IPS DF 6.9 (cell line): ENCODE measurements around the gene BCAS1.

Source experiments
- DNase-seq: peaks from one replicate; pipeline ENCODE4 v3.0.0-alpha.2; 2013; ENCODE audit warnings: low read depth, low spot score
- H3K27ac ChIP-seq: one replicate; pipeline ENCODE4 v1.5.1; 2013; ENCODE audit warnings: low read length, control low read depth
- H3K27me3 ChIP-seq: 2 replicates; pipeline ENCODE4 v1.6.1; 2013; ENCODE audit warnings: mild to moderate bottlenecking, low read length; ENCODE audit not compliant: control insufficient read depth, insufficient read depth
- H3K36me3 ChIP-seq: 2 replicates; pipeline ENCODE4 v1.6.1; 2013; ENCODE audit warnings: low read length; ENCODE audit not compliant: control insufficient read depth, insufficient read depth
- H3K4me1 ChIP-seq: 2 replicates; pipeline ENCODE4 v1.6.1; 2013; ENCODE audit warnings: low read length; ENCODE audit not compliant: control insufficient read depth, insufficient read depth
- H3K4me3 ChIP-seq: 2 replicates; pipeline ENCODE4 v1.5.1; 2013; ENCODE audit warnings: mild to moderate bottlenecking, low read length
- H3K9me3 ChIP-seq: 2 replicates; pipeline ENCODE4 v1.6.1; 2013; ENCODE audit warnings: low read length, inconsistent platforms; ENCODE audit not compliant: control insufficient read depth, insufficient read depth
- WGBS: extraction: QIAGEN DNeasy Blood & Tissue Kit; methylation state at CpG from one replicate; pipeline ENCODE4 v1.1.7; 2013; ENCODE audit warnings: mixed read lengths, missing lambda C conversion rate; ENCODE audit not compliant: insufficient read length, insufficient coverage; 5-methylcytosine and 5-hydroxymethylcytosine counted together

BCAS1 gene

DNA sequence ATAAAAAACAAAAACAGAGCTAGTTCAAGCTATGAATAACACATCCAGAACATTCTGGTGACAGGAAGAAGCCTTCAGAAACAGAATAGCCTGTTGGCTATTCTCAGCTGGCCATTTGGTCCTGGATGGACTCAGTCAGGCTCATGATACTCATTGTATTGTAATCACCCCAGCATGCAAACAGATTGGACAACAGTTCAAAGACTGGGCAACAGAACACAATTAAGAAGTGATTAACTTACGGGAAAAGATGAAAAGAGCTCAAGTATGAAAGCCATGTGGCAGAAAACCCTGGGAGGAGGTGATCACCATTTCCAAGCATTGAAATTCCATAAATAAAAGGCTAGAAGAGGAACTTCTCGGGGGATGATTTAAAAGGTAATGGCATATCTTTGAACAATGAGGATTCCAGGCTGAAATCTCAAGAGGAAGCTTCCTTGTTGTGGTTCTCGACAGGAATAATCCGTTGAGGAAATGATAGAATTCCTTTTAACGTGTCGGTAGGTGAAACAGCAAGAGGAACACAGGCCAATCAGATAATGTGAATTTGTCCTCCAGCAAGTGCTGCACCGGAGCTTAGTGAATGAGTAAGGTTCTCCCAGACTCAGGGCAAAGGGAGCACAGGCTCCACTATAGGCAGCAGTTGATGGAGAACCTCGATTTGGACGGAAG is 172.4 kb downstream of the BCAS1 start:
- WGBS: no CpG with 5 or more reads among the region's 9 CpGs
- DNase-seq: no peak
- Histone ChIP-seq H3K27me3 (no peaks in the 10 kb centered on the region), H3K36me3 (no peaks in the 10 kb centered on the region), H3K4me3 (no peak overlapping the region), H3K9me3 (no peaks in the 10 kb centered on the region), H3K27ac (no peak overlapping the region), H3K4me1 (peaks cover 2% of the 10 kb centered on the region)

DNA sequence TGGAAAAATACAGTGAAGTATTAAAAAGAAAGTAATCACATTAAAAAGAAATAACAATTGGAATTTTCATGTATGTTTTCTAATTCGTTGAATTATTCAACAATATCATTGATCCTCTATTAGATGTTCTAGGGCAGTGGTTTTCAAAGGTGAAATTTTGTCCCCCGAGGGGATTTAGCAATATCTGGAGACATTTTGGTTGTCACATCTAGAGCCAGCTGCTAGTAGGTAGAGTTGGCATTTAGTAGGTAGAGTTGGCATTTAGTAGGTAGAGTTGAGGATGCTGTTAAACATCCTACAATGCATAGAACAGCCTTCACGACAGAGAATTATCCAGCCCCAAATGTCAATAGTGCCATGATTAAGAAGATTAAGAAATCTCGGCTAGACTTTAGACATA is 173.7 kb downstream of the BCAS1 start:
- H3K4me1 ChIP-seq: peaks cover 2% of the 10 kb centered on the region
- WGBS: no CpG with 5 or more reads among the region's 4 CpGs
- H3K36me3 ChIP-seq: no peaks in the 10 kb centered on the region
- H3K4me3 ChIP-seq: no peak overlapping the region
- no peaks in the 10 kb centered on the region for H3K27me3 ChIP-seq
- no peak overlapping the region for H3K27ac ChIP-seq
- no peak for DNase-seq
- H3K9me3 ChIP-seq: no peaks in the 10 kb centered on the region

DNA sequence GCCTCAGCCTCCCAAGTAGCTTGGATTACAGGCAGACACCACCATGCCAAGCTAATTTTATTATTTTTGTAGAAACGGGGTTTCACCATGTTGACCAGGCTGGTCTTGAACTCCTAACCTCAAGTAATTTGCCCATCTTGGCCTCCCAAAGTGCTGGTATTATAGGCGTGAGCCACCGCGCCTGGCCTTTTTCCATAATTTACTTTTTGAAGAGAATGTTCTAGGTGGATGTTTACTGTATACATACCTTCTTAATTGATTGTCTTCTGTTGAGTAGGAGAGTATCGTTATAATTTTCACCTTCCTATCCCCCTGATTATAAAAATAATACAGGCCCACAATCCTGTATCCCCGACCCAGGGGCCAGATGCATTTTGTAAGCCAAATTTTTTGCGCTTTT is 174.4 kb downstream of the BCAS1 start:
- Histone ChIP-seq H3K36me3 (no peaks in the 10 kb centered on the region), H3K4me1 (peaks cover 2% of the 10 kb centered on the region; the same call in 1 of the 2 replicates), H3K4me3 (no peak overlapping the region), H3K9me3 (no peaks in the 10 kb centered on the region), H3K27me3 (no peaks in the 10 kb centered on the region), H3K27ac (no peak overlapping the region)
- DNase-seq: no peak
- no CpG with 5 or more reads among the region's 7 CpGs for WGBS

DNA sequence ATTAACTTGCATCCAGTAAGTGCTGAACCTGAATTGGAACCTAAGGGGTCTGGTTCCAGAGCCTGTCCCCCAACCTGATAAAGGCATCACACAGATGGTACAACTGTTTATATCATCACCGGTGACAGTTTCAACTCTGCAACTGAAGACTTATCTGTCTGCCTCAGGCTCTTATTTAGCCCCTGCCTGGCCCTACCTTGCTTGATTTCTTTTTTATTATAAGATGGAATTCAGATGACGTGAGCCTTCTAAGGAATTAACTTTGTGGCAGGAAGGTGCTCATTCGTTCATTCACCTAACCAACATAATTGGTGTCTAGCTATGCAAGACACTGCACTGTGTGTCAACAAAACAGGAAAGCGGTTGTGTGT is 175.0 kb downstream of the BCAS1 start:
- Histone ChIP-seq H3K9me3 (no peaks in the 10 kb centered on the region), H3K36me3 (no peaks in the 10 kb centered on the region), H3K27me3 (no peaks in the 10 kb centered on the region), H3K4me3 (no peak overlapping the region), H3K4me1 (peaks cover 2% of the 10 kb centered on the region), H3K27ac (no peak overlapping the region)
- no CpG with 5 or more reads among the region's 4 CpGs for WGBS
- DNase-seq: no peak

DNA sequence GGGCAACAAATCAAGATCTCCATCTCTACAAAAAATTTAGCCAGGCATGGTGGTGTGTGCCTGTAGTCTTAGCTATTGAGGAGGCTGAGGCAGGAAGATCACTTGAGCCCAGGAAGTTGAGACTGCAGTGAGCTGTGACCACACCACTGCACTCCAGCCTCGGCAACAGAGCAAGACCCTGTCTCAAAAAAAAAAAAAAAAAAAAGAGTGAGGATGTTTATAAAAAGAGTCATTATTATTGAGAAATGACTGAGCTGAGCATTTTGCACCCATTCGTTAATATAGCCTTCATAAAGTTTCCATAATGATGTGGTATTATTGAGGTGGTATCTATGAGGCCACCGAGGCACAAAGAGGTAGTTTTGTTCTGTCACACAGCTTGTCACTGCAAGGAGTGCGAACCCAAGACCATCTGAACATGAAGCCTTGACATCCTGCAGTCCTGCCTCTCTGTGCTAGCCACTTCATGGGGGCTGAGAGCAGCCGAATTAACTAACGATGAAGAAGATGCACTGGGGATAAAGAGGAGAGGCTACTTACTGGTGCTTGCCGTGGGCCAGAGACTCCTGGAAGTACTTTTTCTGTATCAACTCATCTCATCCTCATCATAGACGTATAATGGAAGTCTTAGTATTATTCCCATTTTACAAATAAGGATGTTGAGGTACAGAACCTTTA is 175.5 kb downstream of the BCAS1 start:
- Histone ChIP-seq H3K4me3 (no peak overlapping the region), H3K27ac (no peak overlapping the region), H3K27me3 (no peaks in the 10 kb centered on the region), H3K4me1 (peaks cover 2% of the 10 kb centered on the region), H3K36me3 (no peaks in the 10 kb centered on the region), H3K9me3 (no peaks in the 10 kb centered on the region)
- DNase-seq: no peak
- WGBS: no CpG with 5 or more reads among the region's 8 CpGs
